ENCODE data around the gene BAIAP2. TPM values are rescaled to one million over a fixed set of nuclear protein-coding genes. Genes with fewer than 3 reads are reported as not detected.

The BAIAP2 gene
- total and polyA plus RNA-seq, 2 of the 13 experiments (the other 11 are each of a cell fraction or from before 2014, with no cell fraction given), result 22.5 to 24.0 TPM

GRCh38 chr17:81125573-81126081, 90.7 kb downstream of the BAIAP2 start:
- Histone ChIP-seq H3K27ac (ENCODE audit: extremely low read length, insufficient read depth, low read length) (no peak overlapping the region), H3K9ac (ENCODE audit: insufficient read depth, low read depth, low read length) (no peak overlapping the region), H4K20me1 (ENCODE audit: insufficient read depth, low read length) (no peaks in the 10 kb centered on the region; the same call in 1 of the 2 replicates), H3K27me3 (ENCODE audit: control insufficient read depth in 1 of 2, insufficient read depth in 2 of 2, low read length in 2 of 2) (no peaks in the 10 kb centered on the region), H3K4me3 (replicated peaks in 1 of 3; ENCODE audit: insufficient read depth in 1 of 3, low read depth in 2 of 3, low read length in 3 of 3) (no peak overlapping the region), H3K4me2 (ENCODE audit: low read depth, low read length) (no peak overlapping the region), H2AFZ (ENCODE audit: low read length) (no peak overlapping the region), H3K4me1 (ENCODE audit: insufficient read depth, low read length) (peaks cover 14% of the 10 kb centered on the region), H3K79me2 (ENCODE audit: insufficient read depth, low read length) (no peaks in the 10 kb centered on the region), H3K9me3 (ENCODE audit: low read length) (no peaks in the 10 kb centered on the region), H3K36me3 (replicated peaks in 1 of 2; ENCODE audit: control insufficient read depth in 1 of 2, insufficient read depth in 2 of 2, low read length in 2 of 2) (no peaks in the 10 kb centered on the region)
- no TSS peak for BruUV-seq (replicated peaks)
- intact Hi-C loops (cut with micrococcal nuclease; ENCODE audit: unreplicated experiment) (no loop called here), in situ Hi-C loops (cut with HindIII; ENCODE audit: extremely low pct_ligation_motif_present, low pct_unique_long_range_greater_than_20kb) (no loop called here)
- ChIA-PET POLR2A (interaction anchor here (0.6 kb wide), 1 partner anchor 97 kb away, joined by 3 read pairs; the partner anchor contains the start of gene CEP131), CTCF (ENCODE audit: low intra/inter-chr PET ratio, low total read pairs) (no interaction called here)
- no peak for DNase-seq (ENCODE audit: low spot score)
- 98% methylated on average over 10 of the region's 14 CpGs for WGBS (ENCODE audit: low lambda C conversion rate)
- no peak for FAIRE-seq
- ATAC-seq, result no peak
- TF ChIP-seq DMAP1 (CRISPR knock-in tag; IDR thresholded peaks at IDR 0.05), result no peak

GRCh38 chr17:81126281-81127132, 91.6 kb downstream of the BAIAP2 start:
- peaks cover 23% of the 10 kb centered on the region for H3K4me1 ChIP-seq (ENCODE audit: insufficient read depth, low read length)
- BruUV-seq (replicated peaks), result no TSS peak
- ChIA-PET CTCF (ENCODE audit: low intra/inter-chr PET ratio, low total read pairs) (no interaction called here), POLR2A (no interaction called here)
- no peak overlapping the region for H2AFZ ChIP-seq (ENCODE audit: low read length)
- H3K4me3 ChIP-seq (replicated peaks in 1 of 3; ENCODE audit: insufficient read depth in 1 of 3, low read depth in 2 of 3, low read length in 3 of 3), result no peak overlapping the region
- no peaks in the 10 kb centered on the region; the same call in 1 of the 2 replicates for H4K20me1 ChIP-seq (ENCODE audit: insufficient read depth, low read length)
- 82% methylated on average over 19 of the region's 34 CpGs for WGBS (ENCODE audit: low lambda C conversion rate)
- DNase-seq (ENCODE audit: low spot score) (no peak), FAIRE-seq (no peak), ATAC-seq (no peak)
- H3K9ac ChIP-seq (ENCODE audit: insufficient read depth, low read depth, low read length), result no peak overlapping the region
- in situ Hi-C loops (cut with HindIII; ENCODE audit: extremely low pct_ligation_motif_present, low pct_unique_long_range_greater_than_20kb), result no loop called here
- H3K27ac ChIP-seq (ENCODE audit: extremely low read length, insufficient read depth, low read length), result no peak overlapping the region
- TF ChIP-seq ZBTB1 (CRISPR knock-in tag; IDR thresholded peaks at IDR 0.05; ENCODE audit: borderline replicate concordance), result no peak
- TF ChIP-seq TRIM24 (CRISPR knock-in tag; IDR thresholded peaks at IDR 0.05), result no peak
- peak; percentile 27 for TF ChIP-seq HNRNPK (IDR thresholded peaks at IDR 0.05; ENCODE audit: low read depth, low read length, poor library complexity, severe bottlenecking)
- no peak for TF ChIP-seq SUZ12 (IDR thresholded peaks at IDR 0.05; ENCODE audit: low read depth, low read length)
- no peak for TF ChIP-seq ZBTB25 (CRISPR knock-in tag; IDR thresholded peaks at IDR 0.05)
- TF ChIP-seq AGO2 (optimal IDR thresholded peaks at IDR 0.05; ENCODE audit: low read depth, low read length), result peak; percentile 18
- no peak for TF ChIP-seq DMAP1 (CRISPR knock-in tag; IDR thresholded peaks at IDR 0.05)
- no peaks in the 10 kb centered on the region for H3K27me3 ChIP-seq (ENCODE audit: control insufficient read depth in 1 of 2, insufficient read depth in 2 of 2, low read length in 2 of 2)
- H3K36me3 ChIP-seq (replicated peaks in 1 of 2; ENCODE audit: control insufficient read depth in 1 of 2, insufficient read depth in 2 of 2, low read length in 2 of 2), result no peaks in the 10 kb centered on the region
- no peaks in the 10 kb centered on the region for H3K9me3 ChIP-seq (ENCODE audit: low read length)
- intact Hi-C loops (cut with micrococcal nuclease; ENCODE audit: unreplicated experiment), result no loop called here
- no peak overlapping the region for H3K4me2 ChIP-seq (ENCODE audit: low read depth, low read length)
- H3K79me2 ChIP-seq (ENCODE audit: insufficient read depth, low read length), result no peaks in the 10 kb centered on the region
